DMS53 (cell line): ENCODE data around the gene MCCC2.
"Not testable (repeated sequence)": the region's sequence is repeated elsewhere in the genome, so short reads cannot be mapped to it uniquely, and the experiment has no call there.

Experiments used
- DNase-seq: peaks from one replicate; lab custom pipeline; 2025; lab: John Stamatoyannopoulos, UW

Gene MCCC2

DNA sequence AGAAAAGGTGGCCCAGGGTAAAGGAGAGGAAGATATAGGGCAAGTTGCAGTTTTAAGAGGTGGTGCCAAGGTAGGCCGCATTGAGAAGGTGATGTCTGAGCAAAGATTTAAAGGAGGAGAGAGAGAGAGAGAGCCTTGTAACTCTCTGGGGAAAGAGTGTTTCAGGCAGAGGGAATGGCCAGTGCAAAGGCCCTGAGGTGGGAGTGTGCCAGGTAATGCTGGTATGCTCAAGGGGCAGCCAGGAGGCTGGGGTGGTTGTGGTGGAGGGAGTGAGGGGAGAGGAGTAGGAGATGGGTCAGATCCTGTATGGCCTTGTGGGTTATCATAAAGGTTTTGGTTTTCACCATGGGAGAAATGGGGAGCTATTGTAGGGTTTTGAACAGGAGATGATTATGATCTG is 9.9 kb downstream of the MCCC2 start:
- no peak for DNase-seq

DNA sequence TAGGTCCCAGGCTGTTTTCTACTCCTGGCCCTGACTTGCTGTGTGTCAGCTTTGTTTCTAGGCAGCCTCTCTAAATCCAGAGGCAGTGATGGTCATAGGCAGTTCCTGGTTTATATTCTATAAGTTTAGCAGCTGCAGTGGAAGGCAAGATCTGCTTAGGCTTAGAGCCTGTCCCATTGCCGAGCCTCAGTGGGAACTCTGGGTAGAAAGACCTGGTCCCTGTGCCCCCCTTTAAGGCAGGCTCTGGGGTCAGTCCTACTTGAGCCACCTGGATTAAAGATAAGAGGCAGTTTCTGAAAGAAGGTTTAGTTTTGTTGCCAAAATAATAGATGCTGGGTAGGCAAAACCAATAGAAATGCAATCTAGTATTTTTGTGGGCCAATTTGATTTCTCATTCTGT is 13.6 kb downstream of the MCCC2 start:
- DNase-seq, result peak; percentile 27

DNA sequence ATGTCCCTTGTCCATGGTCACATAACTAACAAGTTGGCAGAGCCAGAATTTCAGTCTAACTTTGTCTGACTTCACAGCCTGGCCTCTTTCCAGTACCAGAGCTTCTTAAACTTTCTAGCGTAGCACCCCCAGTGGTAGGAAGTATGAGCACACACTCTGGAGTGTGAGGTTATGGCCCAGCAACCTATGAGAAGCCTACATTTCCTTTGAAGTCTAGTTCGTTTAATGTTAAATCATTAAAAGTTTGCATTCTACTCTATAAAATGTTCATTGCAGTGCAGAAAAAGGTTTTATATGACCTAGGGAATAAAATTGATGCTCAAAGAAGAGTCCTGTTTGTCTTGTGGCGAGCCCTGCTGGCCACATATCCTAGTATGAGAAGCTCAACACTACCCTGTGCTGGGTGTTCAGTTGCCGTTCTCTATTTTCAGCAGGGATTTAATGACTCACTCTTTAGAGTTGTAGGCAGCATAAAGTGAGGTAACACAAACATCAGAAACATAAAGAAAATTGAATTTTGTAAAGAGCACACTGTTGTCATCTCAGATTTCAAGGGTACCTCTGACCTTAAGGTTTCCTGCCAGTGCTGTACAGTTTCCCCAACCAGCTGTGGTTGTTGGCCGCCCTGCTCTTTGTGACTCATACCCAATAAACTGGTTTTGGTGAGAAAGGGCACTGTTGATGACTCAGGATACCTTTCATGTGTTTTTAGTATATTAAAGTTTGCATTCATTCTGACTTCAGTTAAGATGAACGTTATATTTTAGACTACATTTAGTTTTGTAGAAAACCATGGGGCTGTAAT is 14.3 kb downstream of the MCCC2 start:
- DNase-seq, result peak; percentile 95

DNA sequence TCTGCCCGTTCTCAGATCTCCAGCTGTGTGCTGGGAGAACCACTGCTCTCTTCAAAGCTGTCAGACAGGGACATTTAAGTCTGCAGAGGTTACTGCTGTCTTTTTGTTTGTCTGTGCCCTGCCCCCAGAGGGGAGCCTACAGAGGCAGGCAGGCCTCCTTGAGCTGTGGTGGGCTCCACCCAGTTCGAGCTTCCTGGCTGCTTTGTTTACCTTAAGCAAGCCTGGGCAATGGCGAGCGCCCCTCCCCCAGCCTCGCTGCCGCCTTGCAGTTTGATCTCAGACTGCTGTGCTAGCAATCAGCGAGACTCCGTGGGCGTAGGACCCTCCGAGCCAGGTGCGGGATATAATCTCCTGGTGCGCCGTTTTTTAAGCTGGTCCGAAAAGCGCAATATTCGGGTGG is 22.8 kb downstream of the MCCC2 start:
- DNase-seq, result not testable (repeated sequence)

DNA sequence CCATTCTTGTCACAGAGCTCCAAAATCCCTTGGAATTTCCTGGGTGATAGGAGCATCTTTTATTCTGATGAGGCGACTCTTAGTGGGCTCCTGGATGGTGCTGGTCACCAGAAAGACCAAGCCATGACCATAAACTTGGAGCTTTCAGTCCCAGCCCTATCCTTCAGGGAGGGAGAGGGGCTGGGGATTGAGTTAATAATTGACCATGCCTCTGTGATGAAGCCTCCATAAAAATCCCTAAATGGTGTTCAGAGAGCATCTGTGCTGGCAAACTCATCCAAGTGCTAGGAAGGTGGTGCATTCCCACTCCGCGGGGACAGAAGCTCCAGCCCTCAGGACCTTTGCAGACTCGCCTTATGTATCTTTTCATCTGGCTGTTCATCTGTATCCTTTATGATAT is 28.7 kb downstream of the MCCC2 start:
- no peak for DNase-seq

DNA sequence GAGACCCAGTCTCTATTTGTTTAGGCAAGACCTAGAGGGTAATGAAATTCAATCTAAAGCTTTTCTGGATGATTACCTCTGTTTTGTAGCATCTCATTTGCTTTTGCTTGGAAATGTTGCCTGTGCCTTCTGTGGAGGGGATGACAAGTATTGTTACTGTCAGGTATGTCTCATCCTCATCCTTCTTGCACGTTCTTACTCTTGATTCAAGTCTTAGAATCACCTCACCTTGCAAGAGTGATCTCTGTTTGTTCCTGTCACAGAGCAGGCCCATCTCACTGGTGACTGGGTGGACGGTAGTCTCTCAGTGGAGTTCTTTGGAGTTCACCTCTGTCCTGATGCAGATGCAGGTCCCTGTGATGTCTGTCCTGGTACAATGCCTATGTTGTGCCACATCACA is 33.5 kb downstream of the MCCC2 start:
- DNase-seq, result no peak

DNA sequence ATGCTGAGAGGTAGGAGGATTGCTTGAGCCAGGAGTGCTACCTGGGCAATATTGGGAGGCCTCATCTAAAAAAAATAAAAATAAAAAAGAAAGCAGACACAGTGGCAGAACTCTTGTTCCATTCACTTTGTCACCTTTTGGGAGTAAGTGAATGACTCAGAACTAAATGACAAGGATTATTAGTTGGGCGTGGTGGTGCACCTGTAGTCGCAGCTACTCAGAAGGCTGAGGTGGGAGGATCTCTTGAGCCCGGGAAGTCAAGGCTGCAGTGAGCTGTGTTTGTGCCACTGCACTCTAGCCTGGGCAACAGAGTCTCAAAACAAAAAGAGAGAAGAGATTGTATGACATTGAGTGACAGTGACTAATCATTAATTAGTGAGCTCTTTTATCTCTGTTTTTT is 34.1 kb downstream of the MCCC2 start:
- DNase-seq, result no peak

DNA sequence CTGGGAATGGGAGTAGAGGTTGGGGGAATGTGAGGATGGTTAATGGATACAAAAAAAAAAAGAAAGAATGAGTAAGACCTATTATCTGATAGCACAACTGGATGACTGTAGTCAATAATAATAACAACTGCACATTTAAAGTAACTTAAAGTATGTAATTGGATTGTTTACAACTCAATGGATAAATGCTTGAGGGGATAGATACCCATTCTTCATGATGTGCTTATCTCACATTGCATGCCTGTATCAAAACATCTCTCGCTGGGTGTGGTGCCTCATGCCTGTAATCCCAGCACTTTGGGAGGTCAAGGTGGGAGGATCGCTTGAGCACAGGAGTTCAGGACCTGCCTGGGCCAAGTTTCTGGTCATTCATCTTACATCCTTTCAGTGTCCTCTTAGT is 34.6 kb downstream of the MCCC2 start:
- no peak for DNase-seq

DNA sequence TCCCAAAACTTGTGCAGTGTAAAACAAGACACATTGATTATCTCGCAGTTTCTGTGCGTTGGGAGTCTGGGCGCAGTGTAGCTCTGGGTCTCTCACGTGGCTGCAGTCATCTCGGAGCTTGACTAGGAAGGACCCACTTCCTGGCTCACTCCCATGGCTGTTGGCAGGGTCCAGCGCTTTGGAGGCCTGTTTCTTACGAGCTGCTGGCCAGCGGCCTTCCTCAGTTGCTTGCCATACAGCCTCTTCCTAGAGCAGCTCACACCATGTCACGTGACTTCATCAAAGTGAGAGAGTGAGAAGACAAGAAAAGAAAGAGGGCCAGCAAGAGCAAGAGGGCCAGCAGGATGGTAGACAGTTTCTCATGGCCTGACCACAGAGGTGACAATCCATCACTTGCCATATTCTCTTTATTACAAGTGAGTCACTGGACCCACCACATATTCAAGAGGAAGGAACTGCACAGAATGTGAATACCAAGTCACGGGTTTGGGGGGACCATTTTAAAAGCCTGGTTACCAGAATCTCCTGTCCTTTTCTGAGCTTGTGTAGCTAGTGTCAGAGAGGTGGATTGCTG is 36.2 kb downstream of the MCCC2 start:
- no peak for DNase-seq

DNA sequence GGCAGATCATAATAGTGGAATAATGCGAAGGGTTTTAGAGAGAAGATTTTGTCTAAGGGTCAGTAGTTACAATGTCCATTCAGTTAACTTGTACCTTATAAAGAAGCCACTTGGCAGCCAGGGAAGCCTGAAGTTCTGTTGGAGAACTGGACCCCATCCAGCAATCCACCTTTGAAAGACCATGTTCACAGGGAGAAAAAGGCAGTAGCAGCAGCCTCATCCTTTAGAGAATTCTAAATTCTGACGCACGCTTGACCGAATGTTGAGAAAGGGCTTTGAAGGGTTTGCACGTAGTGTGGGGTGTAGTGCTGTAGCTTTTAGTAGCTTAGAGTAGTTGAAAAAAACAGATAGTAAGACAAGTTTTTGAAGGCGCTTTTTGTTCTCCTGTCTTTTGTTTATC is 42.8 kb downstream of the MCCC2 start:
- DNase-seq, result no peak

DNA sequence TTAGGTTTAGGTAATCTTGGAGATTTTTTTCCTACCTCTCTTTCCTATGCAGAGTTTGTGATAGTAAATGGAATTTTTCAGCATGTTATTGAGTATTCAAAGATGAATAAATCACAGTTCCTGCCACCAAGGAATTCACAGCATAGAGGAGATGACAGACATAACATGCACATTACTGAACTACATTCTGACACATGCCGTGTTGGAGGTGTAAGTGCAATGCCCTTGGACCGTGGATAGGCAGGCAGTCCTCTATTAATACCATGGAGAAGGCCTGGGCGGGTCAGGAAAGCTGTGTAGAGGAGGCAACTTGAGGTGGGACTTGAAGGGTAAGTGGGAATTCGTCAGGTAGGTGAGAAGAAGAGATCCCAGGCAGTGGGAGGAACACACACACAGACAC is 43.9 kb downstream of the MCCC2 start:
- DNase-seq, result no peak

DNA sequence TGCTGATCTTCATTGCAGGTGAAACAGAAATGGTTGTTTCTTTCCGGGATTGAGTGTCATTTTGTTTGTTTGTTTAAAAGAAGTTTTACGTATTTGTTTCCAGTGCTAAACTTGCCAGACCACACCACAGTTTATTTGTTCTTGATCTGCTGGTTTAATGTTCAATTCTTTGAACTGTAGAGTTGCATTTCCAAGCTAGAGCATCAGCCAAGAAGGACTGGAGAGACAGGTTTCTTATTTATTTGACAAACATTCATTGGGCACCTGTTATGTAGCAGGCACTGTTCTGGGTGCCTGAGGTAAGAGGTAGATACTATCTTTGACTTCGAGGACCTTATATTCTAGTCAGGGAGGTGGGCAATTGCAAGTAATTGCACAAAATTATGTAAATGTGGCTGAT is 45.0 kb downstream of the MCCC2 start:
- DNase-seq, result peak; percentile 32

DNA sequence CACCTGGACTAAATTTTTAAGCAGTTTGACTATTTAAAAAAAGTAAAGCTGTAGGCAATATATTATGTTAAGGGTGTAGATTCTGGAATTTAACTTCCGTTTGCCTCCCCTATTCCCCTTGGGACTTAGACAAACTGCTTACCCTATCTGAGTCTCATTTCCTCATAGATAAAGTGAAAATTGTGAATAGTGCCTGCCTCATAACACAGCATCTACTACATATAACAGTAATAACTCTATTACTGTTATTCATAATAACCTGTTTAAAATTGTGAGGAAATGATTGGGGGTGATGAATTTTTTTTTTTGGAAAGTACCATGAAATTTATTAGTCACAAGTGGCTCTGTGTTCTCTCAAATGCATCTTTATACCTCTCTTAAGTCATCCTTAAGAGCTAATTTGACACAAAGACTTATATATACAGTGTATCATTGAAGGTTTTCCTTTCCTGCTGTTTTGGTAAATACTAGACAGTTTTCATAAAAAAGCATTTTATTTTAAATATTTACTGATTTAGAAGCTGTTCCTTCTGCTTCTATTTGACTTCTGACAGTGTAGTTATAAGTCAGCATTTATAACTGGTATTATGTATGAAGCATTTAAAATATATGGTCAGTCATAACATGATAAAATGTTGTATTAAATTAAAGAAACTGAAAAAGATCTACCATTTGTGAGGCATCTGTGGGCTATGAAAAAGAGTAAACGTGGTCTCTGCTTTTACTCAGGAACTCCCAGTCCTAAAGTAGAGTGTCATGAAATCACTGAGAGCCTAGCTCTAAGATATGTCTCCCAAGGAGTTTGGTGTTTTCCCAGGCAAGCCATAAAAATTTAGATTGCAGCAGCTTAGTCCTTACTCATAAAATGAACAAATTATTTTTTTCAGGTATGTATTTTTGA is 46.4 kb downstream of the MCCC2 start:
- no peak for DNase-seq

DNA sequence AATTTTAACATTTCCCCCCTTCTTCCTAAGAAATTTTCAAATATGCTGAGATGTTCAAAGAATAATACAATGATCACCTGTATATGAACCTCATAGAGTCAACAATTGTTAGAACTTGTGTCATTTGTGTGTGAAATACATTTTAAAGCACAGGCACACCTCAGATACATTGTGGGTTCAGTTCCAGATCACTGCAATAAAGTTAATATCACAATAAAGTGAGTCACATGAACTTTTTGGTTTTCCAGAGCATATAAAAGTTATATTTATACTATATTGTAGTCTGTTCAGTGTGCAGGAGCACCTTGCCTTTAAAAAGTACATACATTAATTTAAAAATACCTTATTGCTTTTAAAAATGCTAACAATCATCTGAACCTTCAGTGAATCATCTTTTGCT is 50.0 kb downstream of the MCCC2 start:
- DNase-seq, result no peak

DNA sequence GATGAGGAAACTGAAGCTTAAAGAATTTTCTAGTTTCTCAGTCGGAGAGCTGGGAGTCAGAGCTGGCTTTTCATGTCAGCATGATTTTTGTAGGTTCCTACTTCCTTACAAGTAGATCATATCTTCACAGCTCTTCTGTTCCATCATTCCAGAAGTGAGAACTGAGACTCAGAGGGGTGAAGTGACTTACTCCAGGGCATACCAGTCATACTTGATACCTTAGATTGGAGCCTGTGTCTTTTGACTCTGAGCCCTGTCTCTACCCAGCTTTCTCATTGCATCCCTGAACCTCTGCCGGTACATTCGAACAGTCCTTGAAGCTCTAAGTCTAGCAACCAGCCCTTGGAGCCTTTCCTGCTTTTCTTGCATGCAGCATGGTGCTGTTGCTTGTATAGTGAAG is 53.3 kb downstream of the MCCC2 start:
- no peak for DNase-seq

DNA sequence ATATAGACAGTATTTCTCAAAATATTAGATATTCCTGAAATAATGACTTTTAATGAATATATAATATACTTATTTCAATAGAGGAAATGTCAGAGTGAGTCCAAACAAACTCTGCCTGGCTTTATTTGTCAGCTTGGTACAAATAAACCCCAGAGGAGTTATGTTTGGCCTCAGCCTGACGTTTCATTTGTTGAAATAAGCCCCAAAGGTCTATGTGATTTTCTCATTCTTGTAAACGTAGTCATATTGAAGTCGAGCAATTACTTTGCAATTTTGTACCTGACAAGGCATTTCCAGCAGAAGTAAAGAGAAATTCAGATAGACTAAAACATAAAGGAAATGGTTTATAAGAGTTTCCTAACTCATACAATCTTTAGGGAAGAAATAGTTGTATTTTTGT is 57.9 kb downstream of the MCCC2 start:
- no peak for DNase-seq

DNA sequence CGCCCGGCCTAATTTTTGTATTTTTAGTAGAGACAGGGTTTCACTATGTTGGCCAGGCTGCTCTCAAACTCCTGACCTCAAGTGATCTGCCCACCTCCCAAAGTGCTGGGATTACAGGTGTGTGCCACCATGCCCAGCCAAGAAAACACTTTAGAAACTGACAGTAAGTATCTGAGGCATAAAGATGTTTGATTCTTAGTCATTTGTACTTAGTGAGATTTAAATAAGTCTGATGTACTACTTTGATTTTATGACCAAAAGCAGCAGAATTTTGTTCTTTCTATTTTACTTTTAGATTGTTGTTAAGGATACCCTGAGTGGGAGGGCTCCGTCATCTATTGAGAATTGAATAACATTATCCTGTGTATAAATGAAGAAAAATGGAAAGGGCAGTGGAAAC is 63.8 kb downstream of the MCCC2 start:
- DNase-seq, result not testable (repeated sequence)

DNA sequence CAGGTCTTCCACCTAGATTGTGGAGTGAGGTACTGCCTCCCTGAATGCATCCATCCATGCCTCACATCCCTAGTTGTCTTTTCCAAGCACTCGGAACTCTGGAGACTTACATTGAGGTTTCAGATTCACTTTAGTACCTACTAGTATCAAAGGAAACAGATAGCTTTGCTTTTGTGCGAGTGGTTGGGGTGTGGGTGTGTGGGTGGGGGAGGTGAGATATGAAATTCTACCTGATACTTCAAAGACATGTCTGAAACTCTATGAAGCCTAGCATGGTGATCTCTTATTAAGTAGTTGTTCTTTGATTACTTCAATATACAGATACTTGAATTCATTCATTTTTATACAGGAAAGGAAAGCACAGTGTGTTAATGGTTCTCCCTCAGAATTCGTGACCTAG is 64.4 kb downstream of the MCCC2 start:
- no peak for DNase-seq

DNA sequence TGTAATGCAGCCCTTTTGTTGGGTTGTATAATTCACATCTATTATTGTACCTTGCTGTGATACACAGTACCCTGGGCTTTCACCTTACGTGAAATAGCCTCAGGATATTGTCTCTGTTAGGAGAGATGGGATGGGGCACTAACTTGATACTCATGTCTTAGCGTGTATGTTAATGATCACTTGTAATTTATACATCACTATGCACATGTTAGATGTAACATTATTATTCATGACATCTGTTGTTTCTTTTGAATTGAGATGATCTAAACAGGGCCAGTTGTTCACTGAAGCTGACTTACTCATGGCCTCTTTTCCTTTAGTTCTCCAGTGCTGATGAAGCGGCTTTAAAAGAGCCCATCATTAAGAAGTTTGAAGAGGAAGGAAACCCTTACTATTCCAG is 65.2 kb downstream of the MCCC2 start:
- DNase-seq, result no peak

DNA sequence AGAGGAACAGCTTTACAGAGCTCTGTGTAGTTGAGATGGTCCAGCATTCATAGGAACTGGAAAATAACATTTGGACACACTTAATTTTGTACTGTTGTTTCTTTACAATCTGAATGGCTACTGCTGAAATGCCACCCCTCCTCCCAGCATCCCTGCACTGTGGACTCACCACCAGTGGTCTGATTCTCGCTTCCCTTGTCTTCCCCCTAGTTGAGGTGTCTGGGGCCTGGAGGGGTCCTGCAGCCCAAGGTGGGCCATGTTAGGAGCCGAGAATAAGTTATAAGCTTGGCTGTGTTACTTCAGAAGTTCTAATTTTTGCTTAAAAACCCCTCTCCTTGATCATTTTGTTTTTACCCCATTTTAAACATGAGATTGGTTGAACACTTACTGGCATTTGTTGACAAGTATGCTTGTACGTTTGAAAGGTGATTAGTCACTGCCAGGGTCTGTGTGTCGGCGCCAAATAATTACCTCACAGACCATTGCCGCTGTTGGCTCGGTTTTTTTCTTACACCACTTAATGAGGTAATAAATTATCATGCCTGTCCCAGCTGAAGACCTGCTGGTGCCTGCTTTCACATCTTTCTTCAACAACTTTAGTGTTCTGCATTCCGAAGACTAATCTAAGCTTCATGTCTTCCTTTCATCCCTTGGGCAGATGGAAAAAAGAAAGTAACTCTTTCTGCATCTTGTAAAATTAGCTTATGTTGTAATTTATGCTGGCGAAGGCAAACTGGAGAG is 65.8 kb downstream of the MCCC2 start:
- DNase-seq, result no peak

DNA sequence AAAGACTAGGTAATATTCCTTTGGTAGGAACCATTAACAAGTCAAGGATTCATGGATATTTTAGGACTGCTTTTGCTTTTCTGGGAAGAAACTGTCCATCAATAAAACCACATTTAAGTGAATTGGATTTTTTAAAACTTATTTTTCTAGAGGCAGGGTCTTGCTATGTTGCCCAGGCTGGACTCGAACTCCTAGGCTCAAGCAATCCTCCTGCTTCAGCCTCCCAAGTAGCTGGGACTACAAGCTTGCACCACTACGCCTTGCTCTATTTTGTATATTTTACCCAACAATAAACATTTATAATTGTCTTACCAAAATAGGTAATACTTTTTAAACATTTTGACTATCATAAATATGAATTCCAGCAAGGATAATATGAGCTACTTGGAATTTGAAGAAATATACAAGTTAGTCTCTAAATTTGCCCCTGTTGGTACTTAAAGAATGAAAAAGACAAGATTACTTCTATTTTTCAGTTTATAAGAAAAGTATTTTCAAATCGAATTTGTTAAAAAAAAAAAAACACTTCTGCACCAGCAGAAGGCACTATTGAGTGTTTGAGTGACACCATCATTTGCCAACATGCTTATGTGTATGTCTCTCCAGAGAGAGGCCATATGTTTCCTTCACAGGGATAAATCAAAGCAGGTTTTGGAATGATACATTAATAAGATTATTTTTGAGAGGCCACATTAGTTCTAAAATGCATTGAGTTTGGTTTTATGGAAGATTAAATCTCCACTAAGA is 71.9 kb downstream of the MCCC2 start:
- peak; percentile 34 for DNase-seq

DNA sequence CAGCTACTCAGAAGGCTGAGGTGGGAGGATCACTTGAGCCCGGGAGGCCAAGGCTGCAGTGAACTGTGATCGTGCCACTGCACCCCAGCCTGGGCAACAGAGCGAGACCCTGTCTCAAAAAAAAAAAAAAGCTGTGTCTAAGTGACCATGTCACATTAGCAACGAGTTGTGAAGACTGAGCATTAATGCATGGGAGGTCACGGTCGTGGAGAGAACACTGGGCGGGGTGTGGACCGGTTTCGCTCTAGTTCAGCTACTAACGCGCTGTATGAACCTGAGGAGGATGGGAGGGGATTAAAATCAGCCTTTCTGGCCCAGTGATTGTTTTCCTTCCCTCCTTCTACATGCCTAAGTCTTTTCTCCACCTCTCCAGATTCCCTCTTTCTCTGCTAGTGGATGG is 75.2 kb downstream of the MCCC2 start:
- DNase-seq, result no peak
